Liver (tissue), 9 donors: Measurements from ENCODE around the gene RNF4. TPM values are rescaled to one million over a fixed set of nuclear protein-coding genes. Genes with fewer than 3 reads are reported as not detected.

Experiments
- DNase-seq: peaks from one replicate; pipeline ENCODE4 v3.0.0-alpha.2; 2017; ENCODE audit warnings: low spot score
- H3K27ac ChIP-seq, 2 donors: one replicate each; pipeline ENCODE4 v1.7.0; 2013; ENCODE audit warnings: inconsistent platforms in 2 of 2, low read length in 2 of 2, control low read depth in 1 of 2, low read depth in 1 of 2, mild to moderate bottlenecking in 1 of 2
- H3K27me3 ChIP-seq, 4 donors: one replicate each; pipeline versions ENCODE4 v1.6.1 to v1.7.0; 2013; ENCODE audit warnings: low read length in 3 of 4, inconsistent platforms in 1 of 4, mild to moderate bottlenecking in 1 of 4, moderate library complexity in 1 of 4; ENCODE audit not compliant: control insufficient read depth in 4 of 4, insufficient read depth in 4 of 4
- H3K36me3 ChIP-seq, 4 donors: one replicate each; pipeline versions ENCODE4 v1.6.1 to v1.7.0; 2013; ENCODE audit warnings: low read length in 3 of 4, mild to moderate bottlenecking in 3 of 4, low read depth in 1 of 4, moderate library complexity in 1 of 4; ENCODE audit not compliant: control insufficient read depth in 4 of 4, insufficient read depth in 3 of 4
- H3K4me1 ChIP-seq, 4 donors: one replicate each; pipeline versions ENCODE4 v1.6.1 to v1.7.0; 2013; ENCODE audit warnings: low read length in 3 of 4, mild to moderate bottlenecking in 3 of 4, moderate library complexity in 1 of 4; ENCODE audit not compliant: control insufficient read depth in 4 of 4, insufficient read depth in 4 of 4
- H3K4me3 ChIP-seq, 3 donors: one replicate each; pipeline versions ENCODE4 v1.6.1 to v1.7.0; 2013; ENCODE audit warnings: low read length in 3 of 3, control low read depth in 1 of 3, low read depth in 1 of 3, mild to moderate bottlenecking in 1 of 3
- H3K9ac ChIP-seq, 2 donors: one replicate each; pipeline ENCODE4 v1.7.0; 2013; ENCODE audit warnings: low read length in 2 of 2, mild to moderate bottlenecking in 2 of 2, moderate library complexity in 2 of 2, control low read depth in 1 of 2, low read depth in 1 of 2
- H3K9me3 ChIP-seq, 4 donors: one replicate each; pipeline versions ENCODE4 v1.6.1 to v1.7.0; 2013; ENCODE audit warnings: low read length in 3 of 4; ENCODE audit not compliant: control insufficient read depth in 4 of 4
- ATF3 ChIP-seq: IDR thresholded peaks from 2 replicates; pipeline ENCODE4 v1.6.1; 2016; ENCODE audit warnings: antibody characterized with exemption
- CTCF ChIP-seq: fragments of 150-350 bp; IDR thresholded peaks from 2 replicates; pipeline ENCODE4 v1.5.1; 2017; ENCODE audit warnings: improper control_type of control experiment, low read depth, low read length; ENCODE audit not compliant: missing input control
- EGR1 ChIP-seq, 2 donors: IDR thresholded peaks; 2 replicates each; pipeline ENCODE4 v1.6.1; 2016 to 2018; ENCODE audit warnings: antibody characterized with exemption in 2 of 2, low read depth in 2 of 2
- FOXA1 ChIP-seq: IDR thresholded peaks from 2 replicates; pipeline ENCODE4 v1.6.1; 2016; ENCODE audit warnings: antibody characterized with exemption
- FOXA2 ChIP-seq: IDR thresholded peaks from 2 replicates; pipeline ENCODE4 v1.6.1; 2016; ENCODE audit warnings: antibody characterized with exemption
- GABPA ChIP-seq, 2 donors: IDR thresholded peaks in 1 of 2; conservative IDR thresholded peaks in 1 of 2; 2 replicates each; pipeline ENCODE4 v1.6.1; 2016; ENCODE audit warnings: antibody characterized with exemption in 2 of 2, mild to moderate bottlenecking in 1 of 2, moderate library complexity in 1 of 2
- HNF4A ChIP-seq, 2 donors: conservative IDR thresholded peaks; 2 replicates each; pipeline ENCODE4 v1.6.1; 2016; ENCODE audit warnings: antibody characterized with exemption in 2 of 2, mild to moderate bottlenecking in 2 of 2
- HNF4G ChIP-seq: IDR thresholded peaks from 2 replicates; pipeline ENCODE4 v1.6.1; 2016; ENCODE audit warnings: antibody characterized with exemption
- JUND ChIP-seq, 2 donors: IDR thresholded peaks; 2 replicates each; pipeline ENCODE4 v1.6.1; 2016; ENCODE audit warnings: antibody characterized with exemption in 2 of 2
- MAX ChIP-seq: IDR thresholded peaks from 2 replicates; pipeline ENCODE4 v1.6.1; 2016; ENCODE audit warnings: antibody characterized with exemption
- NR2F2 ChIP-seq: IDR thresholded peaks from 2 replicates; pipeline ENCODE4 v1.6.1; 2016; ENCODE audit warnings: antibody characterized with exemption
- RAD21 ChIP-seq, 2 donors: IDR thresholded peaks; 2 replicates each; pipeline ENCODE4 v1.6.1; 2016; ENCODE audit warnings: antibody characterized with exemption in 2 of 2, mild to moderate bottlenecking in 2 of 2
- REST ChIP-seq: IDR thresholded peaks from 2 replicates; pipeline ENCODE4 v1.6.1; 2016; ENCODE audit warnings: antibody characterized with exemption, mild to moderate bottlenecking
- RXRA ChIP-seq, 2 donors: IDR thresholded peaks; 2 replicates each; pipeline ENCODE4 v1.6.1; 2017 to 2018; ENCODE audit warnings: antibody characterized with exemption in 2 of 2, mild to moderate bottlenecking in 1 of 2
- SP1 ChIP-seq: IDR thresholded peaks from 2 replicates; pipeline ENCODE4 v1.6.1; 2018; ENCODE audit warnings: antibody characterized with exemption, mild to moderate bottlenecking
- TAF1 ChIP-seq: conservative IDR thresholded peaks from 2 replicates; pipeline ENCODE4 v1.6.1; 2016; ENCODE audit warnings: antibody characterized with exemption, mild to moderate bottlenecking
- YY1 ChIP-seq: IDR thresholded peaks from 2 replicates; pipeline ENCODE4 v1.6.1; 2016; ENCODE audit warnings: antibody characterized with exemption, mild to moderate bottlenecking
- ZBTB33 ChIP-seq: IDR thresholded peaks from 2 replicates; pipeline ENCODE4 v1.6.1; 2016; ENCODE audit warnings: antibody characterized with exemption
- WGBS: extraction: QIAGEN DNeasy Blood & Tissue Kit; methylation state at CpG from one replicate; pipeline ENCODE4 v1.1.7; 2013; 5-methylcytosine and 5-hydroxymethylcytosine counted together
- polyA plus RNA-seq, 2 donors: library from polyadenylated mRNA; stranded (reverse) in 1 of 2; unstranded in 1 of 2; fragments of 200-250 nt in 1 of 2; fragments of >200 nt in 1 of 2; fragmentation: Nextera tagmentation in 1 of 2; extraction: Ambion mirVana in 1 of 2; gene quantifications; one replicate each; pipeline versions ENCODE4 v1.2.1 to v1.2.3, GENCODE V29; 2013 to 2015
- total RNA-seq, 2 donors: library from RNA; depleted of rRNA; stranded (reverse); fragments of >200 nt; gene quantifications; one replicate each; pipeline ENCODE4 v1.2.3, GENCODE V29; 2014
- donor health status: healthy.
- donor health status: healthy.
- donor health status: healthy.
- donor health status: healthy.
- donor health status: healthy.

Gene RNF4
- total and polyA plus RNA-seq, 4 donors, result 13.0 to 31.0 (median 17.2) TPM

- H3K4me1 ChIP-seq, result peaks cover 0 to 3% (median 1%) of the 10 kb centered on the region in 4 donors
- H3K27ac ChIP-seq, result no peak overlapping the region
- TF ChIP-seq GABPA (IDR thresholded peaks at IDR 0.05 in 1 of 2, conservative IDR thresholded peaks at IDR 0.05 in 1 of 2), result no peak
- no peak for TF ChIP-seq RAD21 (IDR thresholded peaks at IDR 0.05)
- no peak for TF ChIP-seq FOXA2
- no peak for TF ChIP-seq TAF1
- TF ChIP-seq RXRA (IDR thresholded peaks at IDR 0.05), result no peak
- no peak for TF ChIP-seq SP1
- no peak for TF ChIP-seq FOXA1
- no peak for TF ChIP-seq ATF3
- TF ChIP-seq NR2F2, result no peak
- no peak for TF ChIP-seq EGR1 (IDR thresholded peaks at IDR 0.05; ENCODE audit: low read depth in 2 of 2)
- TF ChIP-seq MAX, result no peak
- TF ChIP-seq ZBTB33, result no peak
- TF ChIP-seq HNF4G, result no peak
- TF ChIP-seq HNF4A (conservative IDR thresholded peaks at IDR 0.05), result no peak
- TF ChIP-seq JUND (IDR thresholded peaks at IDR 0.05), result no peak
- no peak for TF ChIP-seq CTCF
- no peak for TF ChIP-seq REST
- TF ChIP-seq YY1, result no peak
- H3K4me3 ChIP-seq, result no peak overlapping the region
- H3K27me3 ChIP-seq, result no peaks in the 10 kb centered on the region
- H3K9ac ChIP-seq, result no peak overlapping the region
- H3K9me3 ChIP-seq, result no peaks in the 10 kb centered on the region
- WGBS, result 95% methylated on average over 6 of the region's 6 CpGs
- no peak for DNase-seq
- H3K36me3 ChIP-seq, result no peaks in the 10 kb centered on the region
Observed at GRCh38 chr4:2558301-2558700, 89.4 kb downstream of the RNF4 start.
